Fibroblast of skin of right quadriceps (primary cell): ENCODE measurements around the gene ACVR2A.
A peak's percentile ranks its signal among the peaks of the same experiment; 100 is the strongest.

Source experiments
- DNase-seq: peaks from one replicate; pipeline ENCODE4 v3.0.0-alpha.2; 2013

ACVR2A gene

GRCh38 chr2:147844697-147845410, at the start of gene ACVR2A:
Gene ACVR2A, plus strand, starts transcription at chr2:147845029. Its CDS starts 124 bp downstream, at chr2:147845153.
- DNase-seq, result peak; percentile 32

GRCh38 chr2:147800316-147800715, 44.5 kb upstream of the ACVR2A start:
- no peak for DNase-seq

- DNase-seq, result no peak
Measured at GRCh38 chr2:147806846-147807245, 38.0 kb upstream of the ACVR2A start.

GRCh38 chr2:147808520-147808919, 36.3 kb upstream of the ACVR2A start:
- no peak for DNase-seq

GRCh38 chr2:147810883-147811765, 33.7 kb upstream of the ACVR2A start:
- DNase-seq, result no peak

GRCh38 chr2:147818741-147819140, 26.1 kb upstream of the ACVR2A start:
- no peak for DNase-seq

GRCh38 chr2:147824620-147825019, 20.2 kb upstream of the ACVR2A start:
- DNase-seq, result no peak

- no peak for DNase-seq
Measured at GRCh38 chr2:147826278-147827087, 18.3 kb upstream of the ACVR2A start.

GRCh38 chr2:147827088-147827375, 17.8 kb upstream of the ACVR2A start:
- no peak for DNase-seq

- peak; percentile 80 for DNase-seq
Measured at GRCh38 chr2:147829106-147829505, 15.7 kb upstream of the ACVR2A start.

- no peak for DNase-seq
Measured at GRCh38 chr2:147836099-147836498, 8.7 kb upstream of the ACVR2A start.

- DNase-seq, result no peak
Measured at GRCh38 chr2:147843391-147843863, 1.4 kb upstream of the ACVR2A start.

GRCh38 chr2:147843864-147844696, 749 bp upstream of the ACVR2A start:
- peak; percentile 89 for DNase-seq

- no peak for DNase-seq
Measured at GRCh38 chr2:147845411-147845971, 662 bp downstream of the ACVR2A start.

- DNase-seq, result no peak
Measured at GRCh38 chr2:147846412-147847081, 1.7 kb downstream of the ACVR2A start.

- DNase-seq, result peak; percentile 43
Measured at GRCh38 chr2:147847746-147848391, 3.0 kb downstream of the ACVR2A start.

GRCh38 chr2:147850838-147851237, 6.0 kb downstream of the ACVR2A start:
- DNase-seq, result no peak

- DNase-seq, result no peak
Measured at GRCh38 chr2:147851244-147851930, 6.6 kb downstream of the ACVR2A start.

- no peak for DNase-seq
Measured at GRCh38 chr2:147854557-147855134, 9.8 kb downstream of the ACVR2A start.

GRCh38 chr2:147855316-147855715, 10.5 kb downstream of the ACVR2A start:
- DNase-seq, result no peak
